ENCODE measurements around the gene AQP6.

- TF ChIP-seq CTCF (IDR thresholded peaks at IDR 0.05): no peak
- TF ChIP-seq POLR2A (IDR thresholded peaks at IDR 0.05): no peak
Observed at GRCh38 chr12:49973361-49973830, 649 bp downstream of the AQP6 start.
